ENCODE measurements around the gene SLC25A34.

The SLC25A34 gene

GRCh38 chr1:15702722-15703550, 33.1 kb upstream of the SLC25A34 start:
- TF ChIP-seq, protein P1, sequence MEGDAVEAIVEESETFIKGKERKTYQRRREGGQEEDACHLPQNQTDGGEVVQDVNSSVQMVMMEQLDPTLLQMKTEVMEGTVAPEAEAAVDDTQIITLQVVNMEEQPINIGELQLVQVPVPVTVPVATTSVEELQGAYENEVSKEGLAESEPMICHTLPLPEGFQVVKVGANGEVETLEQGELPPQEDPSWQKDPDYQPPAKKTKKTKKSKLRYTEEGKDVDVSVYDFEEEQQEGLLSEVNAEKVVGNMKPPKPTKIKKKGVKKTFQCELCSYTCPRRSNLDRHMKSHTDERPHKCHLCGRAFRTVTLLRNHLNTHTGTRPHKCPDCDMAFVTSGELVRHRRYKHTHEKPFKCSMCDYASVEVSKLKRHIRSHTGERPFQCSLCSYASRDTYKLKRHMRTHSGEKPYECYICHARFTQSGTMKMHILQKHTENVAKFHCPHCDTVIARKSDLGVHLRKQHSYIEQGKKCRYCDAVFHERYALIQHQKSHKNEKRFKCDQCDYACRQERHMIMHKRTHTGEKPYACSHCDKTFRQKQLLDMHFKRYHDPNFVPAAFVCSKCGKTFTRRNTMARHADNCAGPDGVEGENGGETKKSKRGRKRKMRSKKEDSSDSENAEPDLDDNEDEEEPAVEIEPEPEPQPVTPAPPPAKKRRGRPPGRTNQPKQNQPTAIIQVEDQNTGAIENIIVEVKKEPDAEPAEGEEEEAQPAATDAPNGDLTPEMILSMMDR (IDR thresholded peaks at IDR 0.05; ENCODE audit: insufficient read depth, low read length, poor library complexity, severe bottlenecking): no peak
- no peak for DNase-seq (ENCODE audit: extremely low read depth, insufficient read length)
- Histone ChIP-seq H3K36me3 (ENCODE audit: control insufficient read depth, insufficient read depth, low read length) (peaks cover 9% of the 10 kb centered on the region), H3K4me3 (replicated peaks; ENCODE audit: low read depth, low read length) (no peak overlapping the region), H3K27me3 (replicated peaks; ENCODE audit: control insufficient read depth, insufficient read depth, low read length) (no peaks in the 10 kb centered on the region)

DNA sequence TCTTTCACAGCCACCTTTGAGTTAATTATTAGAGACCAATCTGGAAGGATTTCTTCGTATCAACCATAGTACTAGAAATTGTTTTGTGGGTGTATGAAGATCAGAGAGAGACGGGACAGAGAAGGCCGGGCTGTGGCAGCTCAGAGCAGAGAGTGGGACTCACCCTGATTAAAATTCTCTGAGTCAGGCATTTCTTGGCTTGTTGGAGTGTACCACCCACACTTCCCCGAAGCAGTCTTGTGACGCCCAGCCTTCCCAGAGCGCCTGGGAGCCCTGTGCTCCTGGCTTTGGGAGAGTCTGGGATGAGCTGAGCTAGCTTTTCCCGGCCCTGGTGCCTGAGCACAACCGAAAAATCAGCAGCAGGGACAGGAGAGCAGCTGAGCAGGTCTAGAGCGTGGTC, 32.5 kb upstream of the SLC25A34 start:
- Histone ChIP-seq H3K4me3 (replicated peaks; ENCODE audit: low read depth, low read length) (no peak overlapping the region), H3K27me3 (replicated peaks; ENCODE audit: control insufficient read depth, insufficient read depth, low read length) (no peaks in the 10 kb centered on the region), H3K36me3 (ENCODE audit: control insufficient read depth, insufficient read depth, low read length) (peaks cover 9% of the 10 kb centered on the region)
- no peak for DNase-seq (ENCODE audit: extremely low read depth, insufficient read length)
- TF ChIP-seq, protein P1 (IDR thresholded peaks at IDR 0.05; ENCODE audit: insufficient read depth, low read length, poor library complexity, severe bottlenecking): no peak

DNA sequence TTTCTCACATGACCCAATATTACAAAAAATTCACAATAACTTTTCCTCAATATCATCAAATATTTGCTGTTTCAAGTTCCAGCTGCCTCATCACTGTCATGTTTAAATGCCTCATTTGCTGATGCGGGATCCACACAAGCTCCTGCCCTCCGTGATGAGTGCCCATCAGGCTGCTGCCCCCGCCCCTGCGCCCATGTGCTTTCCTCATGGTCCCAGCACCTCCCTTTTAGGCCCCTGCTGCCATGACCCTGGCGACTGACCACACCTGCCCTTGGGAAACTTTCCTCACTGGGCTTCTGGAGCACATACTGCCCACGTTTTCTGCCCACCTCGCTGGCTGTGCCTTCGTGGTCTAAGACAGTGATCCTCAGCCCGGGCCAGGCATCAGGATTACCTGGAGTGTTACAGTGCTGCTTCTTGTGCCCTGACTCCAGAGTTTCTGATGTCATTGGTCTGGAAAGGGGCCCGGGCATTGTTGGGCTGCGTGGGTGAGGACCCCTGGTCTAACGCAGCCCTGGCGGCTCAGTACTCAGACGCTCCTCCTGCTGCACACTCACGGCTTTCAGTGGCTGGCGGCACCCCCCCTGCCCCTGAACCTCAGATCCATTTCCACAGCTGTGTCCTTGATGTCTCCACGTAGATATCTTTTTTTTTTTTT, 31.4 kb upstream of the SLC25A34 start:
- Histone ChIP-seq H3K4me3 (replicated peaks; ENCODE audit: low read depth, low read length) (no peak overlapping the region), H3K27me3 (replicated peaks; ENCODE audit: control insufficient read depth, insufficient read depth, low read length) (no peaks in the 10 kb centered on the region), H3K36me3 (ENCODE audit: control insufficient read depth, insufficient read depth, low read length) (peaks cover 9% of the 10 kb centered on the region)
- TF ChIP-seq, protein P1 (IDR thresholded peaks at IDR 0.05; ENCODE audit: insufficient read depth, low read length, poor library complexity, severe bottlenecking): no peak
- no peak for DNase-seq (ENCODE audit: extremely low read depth, insufficient read length)

GRCh38 chr1:15705184-15705566, 30.9 kb upstream of the SLC25A34 start:
- no peak for DNase-seq (ENCODE audit: extremely low read depth, insufficient read length)
- H3K27me3 ChIP-seq (replicated peaks; ENCODE audit: control insufficient read depth, insufficient read depth, low read length): no peaks in the 10 kb centered on the region
- TF ChIP-seq, protein P1 (IDR thresholded peaks at IDR 0.05; ENCODE audit: insufficient read depth, low read length, poor library complexity, severe bottlenecking): no peak
- H3K36me3 ChIP-seq (ENCODE audit: control insufficient read depth, insufficient read depth, low read length): peaks cover 9% of the 10 kb centered on the region
- H3K4me3 ChIP-seq (replicated peaks; ENCODE audit: low read depth, low read length): no peak overlapping the region

DNA sequence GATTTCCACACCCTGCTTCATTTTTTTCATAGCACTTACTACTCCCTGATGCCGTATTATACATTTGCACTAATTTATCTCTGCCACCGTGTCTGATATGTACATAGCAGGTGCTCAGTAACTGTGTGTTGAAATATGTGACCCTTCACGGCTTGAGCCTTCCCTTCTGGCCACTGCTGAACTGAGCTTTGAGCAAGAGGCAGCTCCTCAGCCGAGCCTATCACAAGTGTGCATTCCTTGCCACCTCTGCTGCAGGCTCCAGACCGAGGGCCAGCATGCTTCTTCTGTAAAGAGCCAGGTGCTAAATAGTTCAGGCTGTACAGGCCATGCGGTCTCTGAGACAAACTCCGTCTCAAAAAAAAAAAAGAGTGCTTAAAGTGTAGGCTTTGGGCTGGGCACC, 29.3 kb upstream of the SLC25A34 start:
- no peak overlapping the region for H3K4me3 ChIP-seq (replicated peaks; ENCODE audit: low read depth, low read length)
- DNase-seq (ENCODE audit: extremely low read depth, insufficient read length): no peak
- no peaks in the 10 kb centered on the region for H3K27me3 ChIP-seq (replicated peaks; ENCODE audit: control insufficient read depth, insufficient read depth, low read length)
- TF ChIP-seq, protein P1 (IDR thresholded peaks at IDR 0.05; ENCODE audit: insufficient read depth, low read length, poor library complexity, severe bottlenecking): no peak
- peaks cover 7% of the 10 kb centered on the region for H3K36me3 ChIP-seq (ENCODE audit: control insufficient read depth, insufficient read depth, low read length)
